ENCODE data around the gene AFF2.

AFF2 gene

DNA sequence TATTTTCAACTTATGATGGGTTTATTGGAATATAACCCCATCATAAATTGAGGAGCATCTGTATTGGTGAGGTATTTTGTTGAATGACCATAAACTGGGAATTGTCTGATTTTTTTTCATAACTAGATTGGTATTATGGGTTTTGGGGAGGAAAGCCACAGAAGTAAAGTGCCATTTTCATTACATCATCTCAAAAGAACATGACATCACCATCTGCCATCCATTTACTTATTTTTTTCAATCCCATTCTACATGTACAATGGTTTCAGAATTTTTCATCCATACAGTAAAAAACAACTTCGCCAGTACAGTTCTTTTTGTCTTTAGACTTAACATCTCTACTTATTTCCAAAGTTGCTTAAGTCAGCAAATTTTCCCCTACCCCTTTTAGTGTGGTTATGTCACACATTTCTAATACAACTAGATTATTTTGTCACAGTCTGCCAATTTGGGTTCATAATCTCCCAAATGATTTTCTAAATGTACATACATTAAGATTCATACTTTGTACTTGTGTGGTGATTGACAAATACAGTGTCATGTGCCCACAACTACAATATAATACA lies 545.3 kb downstream of the AFF2 start:
- TF ChIP-seq, protein P1, sequence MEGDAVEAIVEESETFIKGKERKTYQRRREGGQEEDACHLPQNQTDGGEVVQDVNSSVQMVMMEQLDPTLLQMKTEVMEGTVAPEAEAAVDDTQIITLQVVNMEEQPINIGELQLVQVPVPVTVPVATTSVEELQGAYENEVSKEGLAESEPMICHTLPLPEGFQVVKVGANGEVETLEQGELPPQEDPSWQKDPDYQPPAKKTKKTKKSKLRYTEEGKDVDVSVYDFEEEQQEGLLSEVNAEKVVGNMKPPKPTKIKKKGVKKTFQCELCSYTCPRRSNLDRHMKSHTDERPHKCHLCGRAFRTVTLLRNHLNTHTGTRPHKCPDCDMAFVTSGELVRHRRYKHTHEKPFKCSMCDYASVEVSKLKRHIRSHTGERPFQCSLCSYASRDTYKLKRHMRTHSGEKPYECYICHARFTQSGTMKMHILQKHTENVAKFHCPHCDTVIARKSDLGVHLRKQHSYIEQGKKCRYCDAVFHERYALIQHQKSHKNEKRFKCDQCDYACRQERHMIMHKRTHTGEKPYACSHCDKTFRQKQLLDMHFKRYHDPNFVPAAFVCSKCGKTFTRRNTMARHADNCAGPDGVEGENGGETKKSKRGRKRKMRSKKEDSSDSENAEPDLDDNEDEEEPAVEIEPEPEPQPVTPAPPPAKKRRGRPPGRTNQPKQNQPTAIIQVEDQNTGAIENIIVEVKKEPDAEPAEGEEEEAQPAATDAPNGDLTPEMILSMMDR (IDR thresholded peaks at IDR 0.05; ENCODE audit: control insufficient read depth, insufficient read depth, low read depth, low read length, missing control alignments) = no peak
- no peak for DNase-seq (ENCODE audit: low read depth)
- H3K4me3 ChIP-seq (ENCODE audit: control insufficient read depth, low read depth, low read length) = no peak overlapping the region
